IPS DF 4.7 (cell line): Measurements from ENCODE around the gene CIITA.

Experiments
- DNase-seq: peaks from one replicate; pipeline ENCODE4 v3.0.0-alpha.2; 2013; ENCODE audit warnings: low spot score; ENCODE audit errors: extremely low read depth

The CIITA gene

DNA sequence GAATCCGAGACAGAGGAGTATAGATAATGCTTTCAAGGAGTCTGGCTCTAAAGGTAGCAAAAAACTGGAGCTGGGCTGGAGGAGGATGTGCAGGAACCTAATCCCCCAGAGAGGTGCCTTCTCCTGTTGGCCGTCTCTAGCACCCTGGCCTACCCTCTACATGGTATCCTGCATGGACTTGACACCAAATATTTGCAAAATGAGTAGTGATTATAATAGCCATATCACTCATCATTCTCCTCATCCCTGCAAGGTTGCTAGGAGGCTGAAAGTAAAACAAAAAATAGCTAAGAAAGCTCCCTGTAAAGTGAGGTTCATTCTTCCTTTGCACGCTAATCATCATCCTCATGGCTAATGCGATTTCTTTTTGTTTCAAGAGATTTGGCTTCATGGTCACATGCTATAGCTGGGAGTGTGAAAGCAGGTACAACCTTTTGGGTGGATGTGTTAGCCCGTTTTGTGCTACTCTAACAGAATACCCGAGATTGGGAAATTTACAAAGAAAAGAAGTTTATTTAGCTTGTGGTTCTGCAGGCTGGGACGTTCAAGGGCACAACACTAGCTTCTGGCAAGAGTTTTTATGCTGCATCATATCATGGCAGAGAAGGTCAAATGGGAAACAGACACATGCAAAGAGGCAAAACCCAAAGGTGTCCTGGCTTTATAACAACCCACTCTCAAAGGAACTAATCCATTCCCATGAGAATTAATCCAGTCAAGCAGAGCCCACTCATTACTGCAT is 27.1 kb upstream of the CIITA start:
- no peak for DNase-seq

DNA sequence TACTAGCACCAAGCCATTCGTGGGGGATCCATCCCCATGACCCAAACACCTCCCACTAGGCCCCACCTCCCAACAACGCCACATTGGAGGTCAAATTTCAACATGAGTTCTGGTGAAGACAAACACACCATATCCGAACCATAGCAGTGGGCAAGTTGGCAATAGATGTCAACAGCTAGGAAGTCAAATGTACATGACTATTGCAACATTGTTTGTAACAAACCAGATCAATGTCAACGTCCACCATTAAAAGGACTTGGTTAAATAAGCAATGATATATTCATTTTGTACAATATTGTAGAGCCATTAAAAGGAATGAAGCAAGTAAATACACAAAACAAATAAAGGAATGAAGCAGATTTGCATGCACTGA is 26.5 kb upstream of the CIITA start:
- no peak for DNase-seq

DNA sequence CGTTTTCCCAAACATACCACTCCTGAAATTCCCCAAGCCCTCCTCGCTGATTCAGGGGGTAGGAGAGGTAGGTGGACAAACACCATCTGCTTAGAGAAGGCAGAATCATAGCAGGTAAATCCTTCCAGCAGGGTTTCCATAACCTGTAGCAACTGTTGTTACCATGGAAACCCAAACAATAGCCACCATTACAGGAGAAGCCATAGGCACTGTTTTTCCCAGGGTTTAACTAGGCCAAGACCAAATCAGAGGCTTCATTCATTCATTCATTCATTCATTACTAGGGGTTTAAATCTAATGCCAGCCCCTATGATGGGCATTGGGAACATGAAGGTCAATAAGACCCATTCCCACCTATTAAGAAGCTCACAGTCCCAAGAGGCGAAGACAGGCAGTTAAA is 25.5 kb upstream of the CIITA start:
- DNase-seq: no peak

DNA sequence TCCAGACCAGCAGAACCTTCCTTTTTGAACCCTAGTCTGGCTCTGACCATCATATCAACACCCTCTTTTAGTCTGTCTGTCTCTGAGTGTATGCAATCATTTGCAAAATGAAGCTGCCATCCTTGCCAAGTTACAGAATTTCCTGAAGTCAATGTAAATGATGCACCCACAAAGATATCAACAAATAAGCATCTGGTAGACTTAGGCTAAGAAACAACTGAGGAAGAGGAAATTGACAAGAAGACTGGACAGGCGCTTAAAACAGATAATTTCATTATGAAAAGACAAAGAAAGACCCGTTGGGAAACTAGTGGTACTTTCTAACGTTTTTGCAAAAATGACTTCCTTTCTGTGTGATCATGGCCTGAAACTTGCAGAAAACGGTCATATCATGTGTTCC is 24.7 kb upstream of the CIITA start:
- no peak for DNase-seq

DNA sequence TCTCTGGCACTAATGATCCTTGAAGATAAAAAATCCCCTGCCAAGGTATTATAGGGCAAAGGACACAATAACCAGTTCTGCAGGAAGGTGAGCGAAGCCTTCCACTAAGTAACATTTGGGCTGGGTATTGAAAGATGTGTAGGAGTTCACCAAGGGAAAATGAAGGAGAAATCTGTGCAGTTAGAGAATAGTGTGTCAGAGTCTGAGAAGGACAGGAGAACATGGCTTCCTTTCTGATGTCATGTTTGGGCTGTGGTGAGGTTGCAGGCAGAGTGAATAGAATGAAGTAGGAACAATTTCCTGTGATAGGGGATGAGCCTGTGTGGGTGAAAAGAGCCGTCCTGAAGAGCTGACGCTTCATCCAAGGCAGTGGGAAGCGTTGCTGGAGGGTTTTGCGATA is 24.1 kb upstream of the CIITA start:
- no peak for DNase-seq

DNA sequence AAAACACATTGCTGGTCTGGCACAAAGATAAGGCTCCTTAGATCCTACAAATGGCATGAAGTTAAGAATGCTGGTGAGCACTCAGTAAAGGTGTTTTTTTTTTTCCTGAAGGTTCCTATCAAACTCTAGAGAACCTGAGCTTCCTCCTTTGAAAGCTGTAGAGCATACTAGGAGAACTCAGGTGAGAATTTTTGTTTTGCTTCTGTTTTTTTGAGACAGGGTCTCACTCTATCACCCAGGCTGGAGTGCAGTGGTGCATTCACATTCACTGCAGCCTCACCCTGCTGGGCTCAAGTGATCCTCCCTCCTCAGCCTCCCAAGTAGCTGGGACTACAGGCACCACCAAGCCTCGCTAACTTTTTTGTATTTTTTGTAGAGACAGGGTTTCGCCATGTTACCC is 21.0 kb upstream of the CIITA start:
- no peak for DNase-seq

DNA sequence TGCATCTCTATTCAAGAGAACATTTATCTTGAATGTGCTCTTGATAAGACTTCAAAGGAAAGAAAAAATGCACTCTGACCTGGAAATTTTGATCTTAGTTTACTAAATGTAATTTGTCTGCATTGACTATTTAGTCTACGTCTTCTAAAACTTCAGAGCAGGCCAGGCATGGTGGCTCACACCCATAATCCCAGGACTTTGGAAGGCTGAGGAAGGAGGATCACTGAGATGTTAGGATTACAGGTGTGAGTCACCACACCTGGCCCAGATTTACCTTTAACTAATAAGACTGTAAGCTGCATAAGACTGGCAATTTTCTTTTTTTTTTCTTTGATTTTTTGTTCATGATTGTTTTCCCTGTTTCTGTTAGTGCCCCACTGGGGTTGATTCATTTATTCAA is 18.8 kb upstream of the CIITA start:
- DNase-seq: no peak

DNA sequence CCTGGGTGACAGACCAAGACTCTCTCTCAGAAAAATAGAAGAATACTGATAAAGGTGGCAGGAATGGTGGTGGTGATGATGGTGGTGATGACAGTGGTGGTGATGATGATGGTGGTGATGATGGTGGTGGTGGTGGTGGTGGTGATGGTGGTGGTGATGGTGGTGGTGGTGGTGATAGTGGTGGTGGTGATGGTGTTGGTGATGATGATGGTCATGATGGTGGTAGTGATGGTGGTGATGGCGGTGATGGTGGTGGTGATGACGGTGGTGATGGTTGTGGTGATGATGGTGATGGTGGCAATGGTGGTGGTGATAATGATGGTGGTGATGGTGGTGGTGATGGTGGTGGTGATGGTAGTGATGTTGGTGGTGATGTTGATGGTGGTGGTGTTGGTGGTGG is 18.0 kb upstream of the CIITA start:
- no peak for DNase-seq

DNA sequence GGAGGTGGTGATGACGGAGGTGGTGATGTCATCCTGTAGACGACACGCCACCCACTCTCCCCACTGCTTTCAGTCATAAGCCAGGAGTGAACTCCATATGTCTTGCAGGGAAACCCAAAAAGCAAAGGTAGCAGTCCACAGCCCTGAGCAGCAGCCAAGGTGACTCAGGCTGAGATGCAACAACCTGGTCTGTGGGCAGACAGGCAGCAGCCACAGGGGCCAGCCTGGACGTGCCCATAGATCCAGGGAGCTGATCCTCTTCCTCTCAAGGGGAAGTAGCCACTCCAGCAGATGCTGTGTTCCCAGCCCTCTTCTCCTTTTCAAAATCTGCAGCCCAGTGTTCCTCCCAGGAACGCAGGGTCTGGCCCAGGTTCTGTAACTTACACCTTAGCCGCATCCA is 17.3 kb upstream of the CIITA start:
- no peak for DNase-seq

DNA sequence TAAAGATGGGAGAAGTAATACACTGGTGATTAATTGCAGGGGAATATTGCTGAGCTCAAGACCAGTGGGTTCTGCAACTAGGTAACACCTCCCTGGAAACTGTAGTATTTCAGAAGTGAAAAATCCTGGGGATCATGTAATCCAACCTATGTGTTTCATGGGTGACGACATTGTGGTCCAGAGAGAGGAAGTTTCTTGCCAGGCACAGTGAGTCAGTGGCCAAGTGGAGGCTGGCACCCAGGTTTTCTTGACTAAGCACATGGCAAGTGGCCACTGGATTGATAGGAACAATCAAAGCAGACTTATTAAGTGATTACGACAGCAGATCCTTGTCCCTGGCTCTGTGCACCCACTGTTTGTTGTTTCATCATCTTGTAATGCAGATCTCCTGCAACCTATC is 14.6 kb upstream of the CIITA start:
- no peak for DNase-seq

DNA sequence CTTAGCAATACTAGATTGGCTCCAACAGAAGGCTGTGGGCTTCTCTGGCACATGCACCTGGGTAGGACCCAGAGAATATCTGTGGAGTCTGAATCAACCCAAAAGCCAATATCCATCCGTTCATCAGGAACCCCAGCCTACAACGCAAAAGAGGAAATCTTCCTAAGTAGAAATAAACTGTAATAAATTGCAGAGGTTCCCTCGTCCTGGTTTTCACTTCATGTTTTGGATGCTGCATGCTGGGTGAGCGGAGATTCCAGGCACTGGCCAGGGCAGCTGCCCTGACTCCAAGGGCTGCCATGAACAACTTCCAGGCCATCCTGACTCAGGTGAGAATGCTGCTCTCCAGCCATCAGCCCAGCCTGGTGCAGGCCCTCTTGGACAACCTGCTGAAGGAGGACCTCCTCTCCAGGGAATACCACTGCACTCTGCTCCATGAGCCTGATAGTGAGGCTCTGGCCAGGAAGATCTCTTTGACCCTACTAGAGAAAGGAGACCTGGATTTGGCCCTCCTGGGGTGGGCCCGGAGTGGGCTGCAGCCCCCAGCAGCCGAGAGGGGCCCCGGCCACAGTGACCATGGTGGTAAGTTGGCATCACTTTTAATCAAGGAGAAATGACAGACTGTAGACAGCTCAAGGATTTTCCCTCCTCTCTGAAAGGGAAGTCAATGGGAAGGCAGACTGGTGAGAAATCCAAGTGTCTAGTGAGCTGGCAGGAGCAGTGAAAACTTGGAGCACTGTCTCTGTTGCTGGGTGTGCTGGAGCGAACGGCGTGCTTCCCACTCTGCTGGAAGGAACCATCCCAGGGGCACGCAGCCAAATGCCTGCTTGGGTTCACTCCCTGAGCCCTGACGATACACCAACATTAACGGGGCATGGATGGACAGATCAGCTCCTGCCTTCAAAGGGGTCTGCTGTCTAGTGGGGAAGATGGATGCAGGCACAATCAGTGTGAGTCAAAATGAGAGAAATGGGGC is 10.7 kb upstream of the CIITA start:
- no peak for DNase-seq

DNA sequence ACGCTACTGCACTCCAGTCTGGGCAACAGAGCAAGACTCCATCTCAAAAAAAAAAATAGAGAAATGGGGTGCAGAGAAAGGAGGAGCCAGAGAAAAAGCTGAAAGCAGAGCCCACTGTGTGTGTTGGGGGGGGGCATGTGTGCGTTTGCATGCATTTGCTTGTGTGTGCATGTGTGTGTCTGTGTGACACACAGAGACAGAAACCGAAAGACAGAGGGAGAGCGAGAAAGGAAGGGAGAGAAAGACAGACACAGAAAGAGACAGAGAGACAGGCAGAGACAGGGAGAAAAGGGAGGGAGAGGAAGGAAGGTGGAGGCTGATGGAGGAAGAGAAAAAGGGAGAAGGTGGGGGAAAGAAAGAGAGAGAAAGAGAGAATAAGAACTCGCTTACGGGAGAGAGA is 9.8 kb upstream of the CIITA start:
- DNase-seq: no peak

DNA sequence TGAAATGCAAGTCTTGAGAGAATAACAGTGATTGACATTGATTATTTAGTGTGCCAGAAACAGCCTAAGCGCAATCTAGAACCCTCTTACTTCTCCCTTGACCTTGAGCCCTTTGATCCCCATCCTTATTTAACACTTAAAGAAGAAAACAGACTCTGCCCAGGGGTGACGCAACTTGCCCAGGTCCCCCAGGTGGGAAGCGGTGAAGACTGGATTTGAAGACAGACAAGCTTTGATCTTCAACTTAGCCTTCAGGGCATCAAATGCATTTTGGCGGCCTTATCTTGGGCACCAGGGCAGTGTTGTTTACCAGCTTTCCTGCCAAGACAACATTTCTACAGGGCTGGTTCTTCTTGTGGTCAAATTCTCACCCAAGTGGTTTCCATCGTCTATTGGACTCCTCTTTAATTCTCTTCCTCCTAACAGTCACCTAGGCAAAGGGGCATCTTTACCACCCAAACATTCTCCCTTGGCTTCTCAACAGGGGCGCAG is 8.9 kb upstream of the CIITA start:
- no peak for DNase-seq

DNA sequence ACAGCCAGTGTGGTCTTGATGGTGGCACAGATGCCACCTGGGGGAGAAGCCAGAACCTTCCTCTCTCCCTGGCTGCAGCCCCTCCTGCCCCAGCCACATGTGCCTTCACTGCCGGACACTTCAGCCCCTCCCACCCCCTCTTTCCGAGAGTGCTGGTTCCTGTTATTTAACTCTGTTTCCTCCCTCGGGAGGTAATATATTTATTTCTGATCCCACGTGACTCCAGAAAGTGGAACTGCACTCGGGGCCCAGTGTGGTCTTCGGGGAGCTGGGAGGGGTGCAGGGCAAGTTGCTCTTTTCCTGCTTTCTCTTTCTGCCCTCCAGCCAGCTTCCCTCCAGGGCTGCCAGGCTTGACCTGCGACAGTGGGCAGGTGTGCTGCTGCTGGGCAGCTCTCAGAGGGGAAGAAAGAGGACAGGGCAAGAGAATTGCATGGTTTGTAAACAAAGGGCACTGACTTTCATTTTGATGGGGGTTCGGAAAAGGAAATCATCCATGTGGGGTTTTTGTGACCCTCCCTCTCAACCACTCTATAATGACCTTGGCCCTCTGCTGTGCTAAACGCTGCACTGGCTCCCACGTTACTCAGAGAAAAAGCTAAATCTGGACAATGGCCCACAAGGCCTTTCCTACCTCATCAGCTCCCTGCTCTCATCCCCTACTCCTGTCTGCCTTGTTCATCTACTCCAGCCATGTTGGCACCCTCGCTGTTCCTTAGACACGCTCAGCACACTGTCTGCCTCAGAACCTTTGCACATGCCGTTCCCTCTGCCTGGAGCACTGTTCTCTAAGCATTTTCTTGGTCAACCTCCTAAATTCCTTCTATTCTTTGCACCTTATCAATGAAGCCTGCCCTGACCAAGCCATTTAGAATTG is 8.2 kb upstream of the CIITA start:
- DNase-seq: no peak

DNA sequence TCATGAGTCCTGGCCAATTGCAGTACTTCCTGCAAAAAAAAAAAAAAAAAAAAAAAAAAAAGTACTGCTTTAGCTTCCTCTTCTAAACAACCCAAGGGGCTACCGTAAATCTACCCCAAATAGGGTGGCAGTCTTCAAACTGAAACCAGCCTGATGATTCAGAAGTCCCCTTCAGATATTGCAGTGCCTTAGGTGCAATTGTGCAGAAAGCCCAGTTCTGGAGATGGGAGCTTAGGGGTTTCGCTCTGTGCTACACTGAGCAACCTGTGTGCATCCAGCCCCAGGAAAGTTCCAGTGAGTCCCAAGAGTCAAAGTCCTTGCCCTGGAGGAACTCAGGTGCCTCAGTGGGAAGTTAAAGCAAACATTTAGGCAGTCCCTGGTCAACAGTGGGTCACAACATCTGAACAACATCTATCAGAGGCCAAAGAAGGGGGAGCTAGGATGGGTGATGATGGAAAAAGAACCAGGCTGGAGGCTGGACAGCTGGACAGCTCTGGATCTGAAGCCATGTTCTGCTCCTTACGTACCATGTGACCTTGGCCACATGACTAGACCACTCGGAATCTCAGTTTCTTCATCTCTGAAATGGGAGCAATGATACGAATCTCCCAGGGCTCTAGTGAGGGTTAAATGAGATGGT is 6.7 kb upstream of the CIITA start:
- no peak for DNase-seq

DNA sequence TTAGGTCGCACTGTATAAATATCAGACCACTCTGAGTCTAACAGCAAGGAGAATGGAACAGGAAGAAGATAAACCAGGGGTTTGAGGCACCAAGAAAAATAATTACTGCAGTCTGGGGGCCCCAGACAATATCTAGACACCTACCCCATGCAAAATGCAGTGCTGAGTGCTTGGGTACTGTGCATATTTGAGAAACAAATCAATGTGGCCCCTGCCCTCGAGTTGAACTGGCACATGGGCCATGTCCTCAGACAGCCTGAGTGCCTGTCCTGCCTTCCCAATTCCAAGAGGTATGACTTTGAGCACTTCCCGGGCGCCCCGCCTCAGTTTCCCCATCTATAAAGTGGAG is 6.2 kb upstream of the CIITA start:
- DNase-seq: no peak

DNA sequence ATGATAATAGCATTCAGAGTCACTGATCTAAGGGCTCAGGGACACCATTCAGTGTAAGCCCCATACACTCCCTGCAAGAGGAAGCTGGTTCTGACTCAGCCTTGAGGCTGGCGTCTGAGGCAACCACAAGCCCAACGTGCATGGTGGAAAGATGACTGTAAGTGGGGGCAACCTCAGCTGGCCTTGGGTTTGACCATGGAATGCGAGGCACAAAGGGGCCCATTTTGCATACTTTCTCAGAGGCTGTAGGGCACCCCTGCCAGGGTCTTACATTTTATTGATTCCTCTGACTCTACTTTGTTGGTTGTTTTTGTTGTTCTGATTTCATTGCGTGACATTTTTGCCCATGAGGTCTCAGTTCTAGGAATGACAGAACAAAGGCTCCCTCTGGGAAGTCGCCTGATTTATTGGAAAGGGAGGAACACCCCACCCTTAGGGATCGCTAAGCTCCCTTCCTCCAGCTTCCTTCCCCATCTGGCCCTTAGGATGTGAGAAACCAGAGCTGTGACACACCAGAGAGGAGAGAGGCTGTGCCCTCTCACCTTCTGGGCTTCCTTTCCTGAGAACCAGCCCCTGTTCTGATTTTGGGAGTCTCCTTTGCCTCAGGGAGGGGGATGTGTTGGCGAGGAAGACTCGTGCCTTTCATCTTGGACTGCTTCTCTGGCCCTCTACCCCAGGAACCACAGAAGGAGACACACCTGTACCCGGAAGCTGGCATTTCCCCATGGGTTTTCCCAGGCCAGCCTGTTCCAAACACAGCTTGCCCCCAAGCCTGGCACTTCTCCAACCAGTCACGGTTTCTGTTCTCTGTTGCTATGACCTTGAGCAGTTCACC is 5.6 kb upstream of the CIITA start:
- no peak for DNase-seq

DNA sequence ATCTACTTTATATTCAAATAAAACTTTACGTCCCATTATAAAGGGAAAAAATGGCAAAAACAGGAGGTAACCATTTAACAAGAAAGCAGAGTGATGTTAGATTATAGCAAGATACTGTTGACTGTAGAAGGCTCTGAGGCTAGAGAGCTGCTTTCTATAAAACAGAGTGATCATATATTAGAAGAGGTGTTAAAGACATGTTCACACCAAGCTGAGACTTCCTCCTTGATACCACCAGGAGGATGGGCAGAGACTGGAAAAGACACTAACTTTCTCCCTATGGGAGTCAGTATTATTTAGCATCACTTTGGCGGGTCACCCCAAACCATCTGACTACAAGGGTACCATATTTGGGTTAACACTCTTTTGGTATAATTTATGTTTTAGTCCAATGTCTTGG is 687 bp upstream of the CIITA start:
- no peak for DNase-seq

DNA sequence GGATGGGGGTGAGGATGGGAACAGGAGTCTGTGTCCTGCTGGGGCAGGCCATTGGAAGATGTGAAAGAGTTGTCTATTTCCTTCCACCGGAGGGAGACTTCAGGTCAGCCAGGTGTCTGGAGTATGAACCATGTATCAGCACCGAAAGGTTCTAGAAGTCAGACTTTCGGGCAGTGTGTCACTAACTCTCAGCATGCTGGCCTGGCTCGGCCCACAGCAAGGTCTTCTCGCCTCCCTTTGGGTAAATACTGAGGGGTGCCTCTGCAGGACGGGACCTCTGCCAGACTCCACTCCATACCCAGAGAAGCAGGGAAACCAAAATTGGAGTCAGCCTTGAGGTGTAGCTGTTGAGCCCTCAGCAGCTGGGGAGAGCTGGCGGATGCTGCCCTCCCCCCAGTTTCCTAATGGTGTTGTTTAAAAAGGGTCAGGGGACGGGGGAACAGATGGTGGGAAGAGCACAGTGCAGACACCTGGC is 507 bp downstream of the CIITA start:
- no peak for DNase-seq

DNA sequence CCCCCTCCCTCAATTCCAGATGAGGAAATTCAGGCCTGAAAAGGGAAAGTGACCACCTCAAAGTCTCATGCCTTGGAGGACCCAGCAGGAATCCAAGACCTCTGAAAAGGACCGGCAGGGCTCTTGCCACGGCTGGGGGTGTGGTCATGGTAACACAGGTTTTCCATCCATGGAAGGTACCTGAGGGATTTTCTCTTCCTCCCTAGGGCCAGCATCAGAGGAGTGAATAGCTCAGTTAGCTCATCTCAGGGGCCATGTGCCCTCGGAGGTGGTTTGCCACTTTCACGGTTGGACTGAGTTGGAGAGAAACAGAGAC is 1.3 kb downstream of the CIITA start:
- no peak for DNase-seq
